NOMO-1 treated with DMSO at 0.1 percent for 48 hours (cell line): ENCODE measurements around the gene DUOX1.
A peak's percentile ranks its signal among the peaks of the same experiment; 100 is the strongest.

ENCODE experiments used
- DNase-seq: peaks from one replicate; lab custom pipeline; 2025; ENCODE audit not compliant: unreplicated experiment; lab: John Stamatoyannopoulos, UW

The DUOX1 gene

DNA sequence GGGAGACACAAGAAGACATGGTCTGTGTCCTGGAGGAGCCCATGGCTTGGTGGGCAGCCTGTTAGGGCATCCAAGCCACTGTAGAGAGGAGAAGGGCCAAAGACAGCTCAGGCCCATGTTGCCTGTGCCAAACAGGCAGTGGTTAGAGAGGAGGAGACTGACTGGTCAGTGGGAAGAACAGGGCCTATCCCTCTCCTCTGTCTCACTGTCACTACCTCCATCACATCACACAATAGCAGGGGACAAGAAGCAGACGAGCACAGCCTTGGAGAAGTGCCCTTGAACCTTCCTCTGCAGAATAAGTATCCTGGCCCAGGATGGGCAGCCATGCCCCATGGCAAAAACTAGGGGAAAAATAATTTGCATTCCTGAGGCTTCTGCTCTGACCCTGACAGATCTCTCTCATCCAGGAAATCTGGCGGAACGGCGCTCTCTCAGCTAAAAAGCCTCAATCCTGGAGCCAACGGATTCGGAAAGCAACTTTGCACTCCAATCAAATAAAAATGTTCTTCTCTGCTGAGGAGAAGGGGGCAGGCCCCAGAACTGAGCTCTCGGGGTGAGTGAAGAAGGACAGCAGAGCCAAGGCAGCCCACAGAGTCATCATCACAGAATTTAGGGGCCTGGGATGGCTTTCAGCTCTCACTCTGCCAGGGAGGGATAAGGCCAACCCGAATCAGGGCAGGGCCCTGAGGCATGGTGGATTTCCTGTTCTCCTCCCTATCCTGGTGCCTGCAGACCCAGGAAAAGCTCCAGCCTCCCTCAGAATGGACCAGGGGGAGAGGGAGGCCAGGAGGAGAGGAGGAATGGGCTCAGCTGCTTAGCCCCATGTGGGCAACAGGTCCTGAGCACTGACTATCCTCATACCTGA lies 56.3 kb downstream of the DUOX1 start:
- DNase-seq, result no peak

DNA sequence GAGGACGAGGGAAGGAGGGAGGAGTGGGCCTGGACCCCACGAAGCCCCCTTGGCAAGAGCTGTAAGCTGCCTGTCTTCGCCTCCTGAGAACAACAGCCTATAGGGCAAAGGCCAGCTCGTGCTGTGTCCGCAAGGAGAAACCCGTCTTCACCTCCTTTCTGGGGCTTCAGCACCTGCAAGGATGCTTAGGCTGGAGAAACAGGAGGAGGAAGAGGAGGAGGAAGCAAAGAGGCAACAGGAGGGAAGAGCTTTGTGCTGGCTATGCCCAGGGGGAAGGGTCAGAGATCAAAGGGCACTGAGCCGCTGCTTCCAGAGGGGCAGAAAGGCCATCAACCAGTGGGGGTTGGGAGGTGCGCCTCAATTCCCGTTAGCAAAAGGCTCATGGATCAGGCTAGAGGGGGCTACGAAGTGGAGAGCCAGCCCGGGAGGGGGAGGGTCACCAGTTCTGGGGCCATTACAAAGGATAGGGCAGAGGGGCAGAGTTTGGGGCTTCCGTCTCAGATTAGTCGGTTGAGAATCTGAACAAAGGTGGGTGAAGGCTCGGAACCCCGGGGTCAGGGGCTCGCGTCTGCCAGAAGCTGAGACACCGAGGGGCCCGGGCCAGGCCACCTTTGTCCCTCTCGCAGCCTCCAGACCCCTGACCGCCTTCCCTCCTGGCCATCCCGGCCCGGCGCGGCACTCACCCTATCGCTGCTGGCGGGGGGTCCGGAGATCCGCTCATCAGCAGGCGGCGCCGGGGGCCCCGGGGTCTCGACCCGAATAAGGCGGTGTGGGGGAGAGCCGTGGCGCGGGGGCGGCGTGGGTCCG lies 57.2 kb downstream of the DUOX1 start:
- no peak for DNase-seq

DNA sequence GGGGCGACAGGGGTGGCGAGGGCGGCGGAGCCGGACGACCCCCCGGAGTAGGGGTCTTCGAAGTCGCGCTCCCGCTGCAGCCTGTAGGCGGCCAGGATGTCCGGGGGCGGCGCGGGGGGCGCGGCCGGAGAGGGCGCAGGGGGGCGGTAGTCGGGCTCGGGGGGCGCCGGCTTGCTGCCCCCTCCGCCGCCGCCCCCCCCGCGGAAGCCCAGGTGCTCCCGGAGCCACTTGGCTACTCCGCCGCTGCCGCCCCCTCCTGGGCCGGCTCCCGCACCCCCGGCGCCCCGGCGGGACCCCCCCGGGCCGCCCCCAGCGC lies 57.7 kb downstream of the DUOX1 start:
- no peak for DNase-seq

DNA sequence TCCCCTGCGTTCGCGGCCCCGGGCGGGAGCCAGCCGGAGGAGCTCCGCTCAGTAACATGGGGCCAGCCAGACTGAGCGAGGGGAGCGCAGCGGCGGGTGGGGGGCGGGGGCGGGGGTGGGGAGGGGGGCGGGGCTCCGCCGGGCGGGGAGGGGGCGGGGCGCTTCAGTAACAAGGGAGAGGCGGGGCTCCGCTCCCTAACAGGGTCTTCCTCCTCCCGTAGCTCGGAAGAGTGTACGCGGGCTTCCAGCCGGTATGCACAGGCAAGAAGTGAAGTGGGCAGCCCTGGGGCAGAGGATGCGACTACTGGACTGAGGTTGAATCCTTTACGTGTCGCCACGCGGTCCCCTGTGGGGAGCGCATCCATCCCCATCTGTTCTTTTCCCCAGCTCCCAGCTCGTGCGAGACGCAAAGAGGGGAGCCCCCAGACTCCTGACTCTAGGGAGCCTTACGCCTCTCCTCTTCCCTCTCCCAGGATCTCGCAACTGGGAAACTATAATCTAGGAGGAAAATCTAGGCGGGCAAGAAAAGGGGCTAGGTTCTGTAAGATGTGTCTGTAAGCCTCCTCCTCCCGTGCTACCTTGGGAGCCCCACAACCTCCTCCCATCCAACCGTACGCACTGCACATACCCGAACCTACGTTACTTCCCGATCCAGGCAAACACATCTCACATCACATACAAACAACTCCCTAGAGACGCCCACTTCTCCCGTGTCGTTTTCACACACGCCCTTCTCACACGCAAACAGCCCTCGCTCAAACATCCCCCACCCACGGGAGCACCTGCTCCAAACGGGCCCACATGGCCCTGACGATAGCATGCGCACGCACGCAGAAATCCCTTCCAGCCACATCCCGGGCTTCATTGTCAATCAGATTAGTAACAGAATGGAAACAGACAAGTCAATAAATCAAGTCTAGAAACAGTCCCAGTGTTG lies 58.4 kb downstream of the DUOX1 start, which contains the start of gene SHF:
SHF (minus strand) TSS at position 73 of the 937 bp plus-strand sequence; CDS start at position 58, 15 bp downstream.
- peak; percentile 19 for DNase-seq

DNA sequence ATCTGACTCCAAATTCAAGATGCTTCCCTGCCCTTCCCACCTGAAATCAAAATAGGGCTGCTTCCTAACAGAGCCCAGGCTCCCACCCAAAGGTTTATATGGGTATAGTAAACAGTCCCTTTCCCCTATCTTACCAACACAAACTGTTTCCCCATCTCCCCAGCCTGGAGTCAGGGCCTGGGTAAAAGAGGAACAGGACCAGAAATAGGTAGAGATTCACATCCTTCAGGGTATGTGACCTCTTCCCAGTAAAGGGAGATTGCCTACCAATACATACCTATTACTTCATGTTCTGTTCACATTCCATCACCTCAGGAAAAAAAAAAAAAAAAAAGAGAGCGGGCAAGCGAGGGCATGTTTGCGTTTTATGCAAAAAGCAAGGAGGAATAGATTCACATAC lies 67.7 kb downstream of the DUOX1 start:
- peak; percentile 16 for DNase-seq

DNA sequence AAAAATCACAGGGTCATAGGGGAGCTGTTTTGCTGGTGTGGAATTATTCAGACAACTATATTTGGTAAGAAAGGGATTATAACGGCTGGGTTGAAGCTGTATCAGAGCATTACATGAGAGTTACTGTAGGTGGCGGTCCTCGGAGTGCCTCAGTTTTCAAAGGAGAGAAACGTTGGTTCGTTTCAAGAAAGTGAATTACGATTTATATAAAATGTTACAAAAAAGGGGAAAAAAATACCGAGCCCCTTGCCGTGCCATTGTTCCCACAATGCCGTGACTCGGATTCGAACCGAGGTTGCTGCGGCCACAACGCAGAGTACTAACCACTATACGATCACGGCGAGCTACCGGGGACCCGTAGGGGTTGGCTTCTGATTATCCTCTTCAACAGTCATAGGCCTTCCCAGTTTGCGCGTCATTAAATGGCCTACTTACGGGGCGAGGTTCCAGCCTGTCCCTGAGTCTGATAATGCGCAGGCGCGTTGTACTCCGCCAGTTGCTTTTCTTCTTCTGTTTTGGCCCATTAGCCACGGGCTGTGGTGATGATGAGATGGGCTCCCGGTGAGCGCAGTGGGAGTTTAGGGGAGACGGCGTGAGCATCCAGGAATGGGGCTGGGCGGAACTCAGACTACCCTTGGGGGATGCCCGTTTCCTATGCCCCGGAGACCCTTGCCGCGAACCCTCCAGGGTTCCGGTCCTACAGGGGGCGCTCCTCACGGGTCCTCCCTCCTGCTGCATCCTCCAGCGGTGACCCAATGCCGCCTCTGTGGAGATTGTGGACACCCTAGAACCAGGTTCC lies 68.7 kb downstream of the DUOX1 start:
- DNase-seq, result peak; percentile 95

DNA sequence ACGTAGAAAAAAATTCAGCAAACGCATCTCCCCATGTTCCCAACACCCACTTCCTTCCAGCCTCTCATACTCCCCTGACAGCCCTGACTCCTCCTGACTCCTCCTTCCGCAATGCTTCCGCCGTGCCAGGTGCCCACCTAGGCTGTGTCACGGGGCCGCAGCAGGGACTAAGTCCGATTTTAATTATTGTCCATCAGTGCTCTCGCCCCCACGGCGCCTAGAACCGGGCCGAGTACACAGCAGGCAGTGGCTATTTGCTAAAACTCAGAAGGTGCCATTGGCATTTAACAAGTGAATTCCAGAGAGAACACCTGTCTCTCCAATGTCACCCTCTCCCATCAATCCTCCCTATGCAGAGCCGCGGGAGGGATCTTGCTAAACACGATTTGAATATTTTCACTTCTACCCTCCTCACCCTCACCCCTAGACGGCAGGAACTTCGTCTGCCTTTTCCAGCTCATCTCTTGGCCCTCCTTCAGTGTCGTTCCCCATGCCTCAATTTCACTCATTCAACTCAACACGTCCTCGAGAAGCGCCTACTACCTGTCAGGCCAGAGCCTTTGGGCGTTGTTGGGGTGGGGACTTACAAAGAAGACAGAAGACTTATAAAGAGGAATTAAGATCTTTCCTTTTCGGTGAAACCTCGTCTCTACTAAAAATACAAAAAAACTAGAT lies 69.5 kb downstream of the DUOX1 start:
- DNase-seq, result peak; percentile 24

DNA sequence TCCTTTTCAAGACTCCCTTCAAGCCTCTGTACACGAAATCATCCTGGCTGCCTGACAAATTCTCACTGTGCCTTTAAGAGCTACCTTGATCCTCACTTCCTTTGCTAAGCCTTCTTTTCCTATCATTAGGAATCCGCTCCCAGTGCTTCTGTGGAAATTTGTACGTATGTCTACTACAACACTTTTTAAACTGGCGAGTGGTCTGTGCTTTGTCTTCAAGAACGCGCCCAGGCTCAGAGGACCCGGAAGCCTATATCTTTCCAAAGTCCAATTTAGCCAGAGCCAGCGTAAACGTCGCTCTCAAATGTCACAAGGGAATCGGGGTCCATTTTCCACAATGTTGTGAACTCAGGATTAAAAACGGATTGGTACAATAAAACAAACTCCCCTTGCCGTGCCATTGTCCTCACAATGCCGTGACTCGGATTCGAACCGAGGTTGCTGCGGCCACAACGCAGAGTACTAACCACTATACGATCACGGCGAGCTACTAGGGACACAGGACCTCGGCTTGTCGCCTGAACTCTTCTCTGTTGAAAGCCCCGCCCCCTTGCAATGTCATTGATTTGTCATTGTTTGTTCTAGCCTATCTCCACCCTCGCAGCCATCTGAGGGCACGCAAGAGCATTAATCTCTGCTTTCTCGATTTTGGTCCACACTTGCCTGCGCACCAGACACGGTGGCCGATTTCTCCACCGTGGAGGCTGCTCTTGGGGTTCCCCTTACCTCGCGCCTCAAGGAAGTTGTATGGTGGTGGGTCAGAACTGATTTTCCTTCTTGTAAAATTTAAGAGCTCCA lies 70.4 kb downstream of the DUOX1 start:
- peak; percentile 94 for DNase-seq

DNA sequence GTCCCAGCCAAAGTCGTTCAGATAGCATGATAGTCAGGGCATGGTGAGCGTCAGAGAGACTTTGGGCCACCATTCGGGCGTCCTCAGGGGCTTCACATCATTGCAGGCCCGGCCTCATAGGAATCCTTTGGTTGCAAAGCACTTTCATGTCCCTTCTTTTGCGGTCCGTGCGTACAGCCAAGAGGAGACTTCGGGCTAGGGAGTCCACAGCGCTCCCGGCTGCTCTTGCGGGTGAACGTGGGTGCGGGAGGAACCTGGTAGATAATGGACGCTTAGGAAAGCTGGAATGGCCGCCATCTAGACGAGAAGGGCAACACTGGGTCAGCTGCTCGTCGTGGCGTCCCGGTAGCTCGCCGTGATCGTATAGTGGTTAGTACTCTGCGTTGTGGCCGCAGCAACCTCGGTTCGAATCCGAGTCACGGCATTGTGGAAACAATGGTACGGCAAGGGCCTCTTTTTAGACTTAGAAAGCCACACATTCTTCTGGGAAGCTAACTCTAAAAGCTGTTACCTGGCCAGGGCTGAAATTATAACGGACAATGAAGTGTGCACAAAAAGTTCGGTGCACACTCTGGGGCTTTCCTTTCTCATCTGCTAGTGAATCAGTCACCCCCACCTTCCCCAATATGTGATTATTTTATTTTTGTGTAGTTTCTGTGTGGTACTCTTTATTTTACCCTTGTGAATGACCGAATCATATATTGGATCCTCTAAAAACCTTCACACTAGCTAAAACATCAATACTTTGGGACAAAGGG lies 71.2 kb downstream of the DUOX1 start:
- peak; percentile 76 for DNase-seq

DNA sequence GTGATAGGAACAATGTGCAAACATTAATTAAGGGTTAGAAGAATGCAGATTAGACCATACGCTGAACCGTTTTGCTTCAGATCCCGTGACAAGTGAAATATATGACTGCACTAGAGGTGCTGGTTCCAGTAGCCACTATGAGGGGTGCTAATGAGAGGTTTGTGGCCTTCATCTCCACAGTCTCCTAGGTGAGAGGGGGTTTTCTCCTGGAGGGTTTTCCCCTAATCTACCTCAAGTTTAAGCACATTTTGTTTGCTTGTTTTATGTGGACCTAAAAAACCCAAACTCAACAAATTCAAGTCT lies 71.7 kb downstream of the DUOX1 start:
- no peak for DNase-seq

DNA sequence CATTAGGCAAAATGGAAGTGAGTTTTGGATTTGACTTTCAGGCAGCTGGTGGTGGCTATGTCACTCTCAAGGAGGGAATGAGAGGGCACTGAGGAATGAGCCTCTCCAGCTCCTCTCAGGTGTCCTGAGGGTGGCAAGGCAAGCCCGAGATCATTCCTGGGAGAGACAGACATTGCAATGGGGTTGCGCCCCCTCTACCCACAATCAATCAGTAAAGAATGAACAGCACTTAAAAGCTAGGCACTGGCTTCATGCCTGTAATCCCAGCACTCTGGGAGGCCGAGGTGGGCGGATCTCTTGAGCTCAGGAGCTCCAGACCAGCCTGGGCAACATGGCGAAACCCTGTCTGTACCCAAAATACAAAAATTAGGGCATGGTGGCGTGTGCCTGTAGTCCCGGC lies 72.1 kb downstream of the DUOX1 start:
- DNase-seq, result no peak

DNA sequence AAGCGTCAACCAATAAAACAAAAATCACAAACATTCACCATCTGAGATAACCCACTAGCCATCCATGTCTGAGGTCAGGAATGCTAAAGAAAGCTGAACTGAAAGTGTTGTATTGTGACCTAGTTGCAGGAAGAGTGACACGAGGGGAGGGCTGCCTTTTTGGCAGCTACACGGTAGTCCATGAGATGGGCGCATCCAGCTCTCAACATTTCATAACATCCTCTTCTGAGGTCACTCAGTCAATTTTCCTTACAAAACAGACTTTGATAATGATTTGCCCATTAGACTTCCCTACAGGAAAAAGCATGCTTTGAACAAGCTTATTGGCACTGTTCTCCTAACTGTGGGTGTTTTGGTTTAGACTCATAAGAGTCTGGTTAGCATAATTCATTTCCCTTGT lies 73.4 kb downstream of the DUOX1 start:
- no peak for DNase-seq

DNA sequence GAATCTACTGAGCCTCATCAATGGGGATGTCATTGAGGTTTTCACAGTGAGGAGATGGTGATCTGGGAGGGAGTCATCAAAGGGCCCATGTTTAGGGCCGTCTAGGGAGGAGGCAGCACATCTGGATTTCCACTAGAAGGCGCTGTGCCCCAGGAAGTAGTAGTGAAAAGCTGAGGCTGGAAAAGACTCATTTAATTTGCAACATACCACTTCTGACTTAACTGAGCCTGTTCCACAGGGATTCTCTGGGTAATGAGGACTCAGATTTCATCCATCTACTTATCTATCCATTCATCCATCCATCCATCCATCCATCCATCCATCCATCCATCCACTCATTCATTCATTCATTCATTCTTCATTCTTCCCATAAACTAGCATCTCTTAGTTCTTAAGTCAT lies 75.4 kb downstream of the DUOX1 start:
- peak; percentile 58 for DNase-seq

DNA sequence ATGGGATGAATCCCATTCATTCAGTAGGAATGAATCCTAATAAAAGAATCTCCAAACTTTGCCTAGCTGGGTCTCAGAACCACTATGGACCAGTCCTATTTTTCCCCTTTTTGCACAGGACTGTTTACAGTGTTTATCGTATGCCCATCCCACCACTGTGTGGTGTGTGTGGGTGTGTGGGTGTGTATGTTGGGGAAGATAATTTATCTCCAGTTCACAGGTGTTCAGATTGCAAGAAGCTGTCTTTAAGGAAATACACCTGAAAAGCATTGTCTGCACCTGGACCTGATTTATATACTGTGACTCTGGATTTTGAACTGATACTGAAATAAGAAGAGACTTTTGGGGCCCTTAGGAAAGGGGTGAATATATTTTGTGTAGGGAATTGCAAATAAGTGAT lies 82.7 kb downstream of the DUOX1 start:
- no peak for DNase-seq
